NT2/D1 (cell line): ENCODE results near the gene CNOT1.
"Not testable (repeated sequence)": the region's sequence is repeated elsewhere in the genome, so short reads cannot be mapped to it uniquely, and the experiment has no call there.

Experiments used
- DNase-seq: peaks from one replicate; pipeline ENCODE4 v3.0.0-alpha.2; 2011; ENCODE audit warnings: low read depth, low spot score
- H3K27me3 ChIP-seq: 2 replicates; pipeline ENCODE4 v1.6.0; 2011; ENCODE audit warnings: mild to moderate bottlenecking; ENCODE audit not compliant: insufficient read length, insufficient read depth
- H3K36me3 ChIP-seq: 2 replicates; pipeline ENCODE4 v1.6.1; 2011; ENCODE audit warnings: mild to moderate bottlenecking, low read length, mixed read lengths; ENCODE audit not compliant: insufficient read depth, insufficient read length
- H3K4me1 ChIP-seq: 2 replicates; pipeline ENCODE4 v1.5.1; 2011; ENCODE audit not compliant: insufficient read depth, insufficient read length
- H3K4me3 ChIP-seq: 2 replicates; pipeline ENCODE4 v1.5.1; 2011; ENCODE audit warnings: low read depth; ENCODE audit not compliant: insufficient read length
- H3K9ac ChIP-seq: 2 replicates; pipeline ENCODE4 v1.6.0; 2011; ENCODE audit warnings: low read depth; ENCODE audit not compliant: insufficient read length
- H3K9me3 ChIP-seq: 2 replicates; pipeline ENCODE4 v1.5.1; 2011; ENCODE audit warnings: mild to moderate bottlenecking, low read length; ENCODE audit not compliant: insufficient read depth
- SUZ12 ChIP-seq: IDR thresholded peaks from 2 replicates; pipeline ENCODE4 v1.6.1; 2011; ENCODE audit not compliant: insufficient read length, insufficient read depth; ENCODE audit errors: extremely low read depth
- YY1 ChIP-seq: IDR thresholded peaks from 2 replicates; pipeline ENCODE4 v1.6.1; 2011; ENCODE audit not compliant: insufficient read length, insufficient read depth
- ZNF274 ChIP-seq: IDR thresholded peaks from 2 replicates; pipeline ENCODE4 v1.6.1; 2011; ENCODE audit warnings: mild to moderate bottlenecking, low read depth, low read length

CNOT1 gene

GRCh38 chr16:58661199-58661830 lies 31.7 kb upstream of the CNOT1 start:
- no peak overlapping the region for H3K4me3 ChIP-seq
- no peaks in the 10 kb centered on the region for H3K27me3 ChIP-seq
- H3K4me1 ChIP-seq: peaks cover 2% of the 10 kb centered on the region
- peak; percentile 63 for DNase-seq
- H3K9ac ChIP-seq: no peak overlapping the region
- H3K9me3 ChIP-seq: no peaks in the 10 kb centered on the region
- TF ChIP-seq ZNF274: no peak
- H3K36me3 ChIP-seq: peaks cover 3% of the 10 kb centered on the region

- not testable (repeated sequence) for DNase-seq, H3K9ac ChIP-seq, H3K4me3 ChIP-seq, H3K4me1 ChIP-seq, H3K27me3 ChIP-seq, H3K9me3 ChIP-seq, H3K36me3 ChIP-seq
Observed at GRCh38 chr16:58659911-58660310, 30.3 kb upstream of the CNOT1 start.

- no peak for DNase-seq
- Histone ChIP-seq H3K9ac (no peak overlapping the region), H3K4me1 (no peaks in the 10 kb centered on the region), H3K9me3 (no peaks in the 10 kb centered on the region), H3K27me3 (peaks cover 12% of the 10 kb centered on the region), H3K36me3 (no peaks in the 10 kb centered on the region), H3K4me3 (no peak overlapping the region)
- TF ChIP-seq ZNF274 (no peak), SUZ12 (no peak), YY1 (no peak)
Observed at GRCh38 chr16:58658796-58659211, 29.2 kb upstream of the CNOT1 start.

- Histone ChIP-seq H3K9me3 (no peaks in the 10 kb centered on the region), H3K9ac (no peak overlapping the region), H3K36me3 (no peaks in the 10 kb centered on the region), H3K27me3 (peaks cover 12% of the 10 kb centered on the region), H3K4me1 (peaks cover 3% of the 10 kb centered on the region), H3K4me3 (no peak overlapping the region)
- TF ChIP-seq SUZ12 (no peak), YY1 (no peak), ZNF274 (no peak)
- DNase-seq: no peak
Observed at GRCh38 chr16:58656899-58657298, 27.3 kb upstream of the CNOT1 start.

- no peaks in the 10 kb centered on the region for H3K9me3 ChIP-seq
- no peak for DNase-seq
Observed at GRCh38 chr16:58655215-58655596, 25.6 kb upstream of the CNOT1 start.

GRCh38 chr16:58654560-58655214 lies 25.1 kb upstream of the CNOT1 start:
- Histone ChIP-seq H3K9ac (no peak overlapping the region), H3K9me3 (no peaks in the 10 kb centered on the region), H3K27me3 (peaks cover 12% of the 10 kb centered on the region), H3K4me3 (no peak overlapping the region), H3K4me1 (peaks cover 3% of the 10 kb centered on the region), H3K36me3 (no peaks in the 10 kb centered on the region)
- TF ChIP-seq SUZ12 (no peak), YY1 (no peak), ZNF274 (no peak)
- no peak for DNase-seq

More at GRCh38 chr16:58655215-58655596, 25.6 kb upstream of the CNOT1 start:
- peaks cover 12% of the 10 kb centered on the region for H3K27me3 ChIP-seq
- no peak overlapping the region for H3K4me3 ChIP-seq
- no peak overlapping the region for H3K9ac ChIP-seq
- peaks cover 3% of the 10 kb centered on the region for H3K4me1 ChIP-seq
- H3K36me3 ChIP-seq: no peaks in the 10 kb centered on the region
- no peak for TF ChIP-seq ZNF274
- no peak for TF ChIP-seq YY1

- no peak overlapping the region for H3K9ac ChIP-seq
- peaks cover 12% of the 10 kb centered on the region for H3K27me3 ChIP-seq
- peaks cover 5% of the 10 kb centered on the region for H3K4me1 ChIP-seq
- H3K36me3 ChIP-seq: no peaks in the 10 kb centered on the region
- DNase-seq: peak; percentile 81
- H3K9me3 ChIP-seq: no peaks in the 10 kb centered on the region
- H3K4me3 ChIP-seq: no peak overlapping the region
- TF ChIP-seq SUZ12 (no peak), ZNF274 (no peak), YY1 (no peak)
Observed at GRCh38 chr16:58652741-58653140, 23.1 kb upstream of the CNOT1 start.
